A549 treated with GW870086 at 1 μM for 4 hours (cell line): ENCODE measurements around the gene CDC42EP2. TPM values are rescaled to one million over a fixed set of nuclear protein-coding genes. Genes with fewer than 3 reads are reported as not detected.

Experiments
- total RNA-seq: library from RNA; stranded (reverse); fragments of 200-300 nt; extraction: Qiagen RNA extraction; gene quantifications from 5 replicates; pipeline ENCODE4 v1.2.3, GENCODE V29; 2022; ENCODE audit warnings: low read depth

Gene CDC42EP2
- total RNA-seq: 17.3 to 23.6 TPM (median 20.1 TPM) in 5 replicates

GRCh38 chr11:65314501-65315203 lies at the start of gene CDC42EP2:
CDC42EP2 (plus strand) TSS chr11:65314866; CDS start chr11:65320899, 6,033 bp downstream.

GRCh38 chr11:65354265-65355012 lies 39.8 kb downstream of the CDC42EP2 start, which contains the start of gene TIGD3:
TIGD3 (plus strand) TSS chr11:65354751; CDS start chr11:65355809, 1,058 bp downstream.

Other genes with a start within 250 kb of the CDC42EP2 start
- 56.3 to 73.2 TPM (median 69.6 TPM) in 5 replicates for gene CDCA5, start 230.8 kb upstream of the CDC42EP2 start, total RNA-seq
- 30.8 to 34.6 TPM (median 33.1 TPM) in 5 replicates for gene ZFPL1, start 230.6 kb upstream of the CDC42EP2 start, total RNA-seq
- gene VPS51, start 218.7 kb upstream of the CDC42EP2 start, total RNA-seq: 50.2 to 54.5 TPM (median 53.0 TPM) in 5 replicates
- 5.3 to 6.8 TPM (median 5.5 TPM) in 5 replicates for gene TM7SF2, start 203.0 kb upstream of the CDC42EP2 start, total RNA-seq
- gene ZNHIT2, start 197.2 kb upstream of the CDC42EP2 start, total RNA-seq: 14.6 to 23.2 TPM (median 21.6 TPM) in 5 replicates
- gene FAU, start 192.7 kb upstream of the CDC42EP2 start, total RNA-seq: 887 to 1,065 TPM (median 962 TPM) in 5 replicates
- gene MRPL49, start 192.5 kb upstream of the CDC42EP2 start, total RNA-seq: 68.9 to 78.3 TPM (median 73.3 TPM) in 5 replicates
- gene SYVN1, start 180.3 kb upstream of the CDC42EP2 start, total RNA-seq: 30.3 to 41.2 TPM (median 40.5 TPM) in 5 replicates
- gene SPDYC, start 144.6 kb upstream of the CDC42EP2 start, total RNA-seq: not detected in 5 replicates
- 94.0 to 119 TPM (median 113 TPM) in 5 replicates for gene CAPN1, start 132.9 kb upstream of the CDC42EP2 start, total RNA-seq
- gene POLA2, start 52.9 kb upstream of the CDC42EP2 start, total RNA-seq: 11.8 to 20.5 TPM (median 13.7 TPM) in 5 replicates
- 37.7 to 44.3 TPM (median 39.7 TPM) in 5 replicates for gene DPF2, start 19.0 kb downstream of the CDC42EP2 start, total RNA-seq
- 0.40 to 0.94 TPM (median 0.87 TPM) in 5 replicates for gene TIGD3, start 39.9 kb downstream of the CDC42EP2 start, total RNA-seq
- gene SLC25A45, start 67.8 kb downstream of the CDC42EP2 start, total RNA-seq: 11.7 to 16.3 TPM (median 15.2 TPM) in 5 replicates
- gene FRMD8, start 71.8 kb downstream of the CDC42EP2 start, total RNA-seq: 47.9 to 66.2 TPM (median 63.6 TPM) in 5 replicates
- 108 to 253 TPM (median 201 TPM) in 5 replicates for gene NEAT1, start 107.9 kb downstream of the CDC42EP2 start, total RNA-seq
- gene MALAT1, start 184.2 kb downstream of the CDC42EP2 start, total RNA-seq: 35.0 to 89.7 TPM (median 73.8 TPM) in 5 replicates
- gene SCYL1, start 210.2 kb downstream of the CDC42EP2 start, total RNA-seq: 46.9 to 64.2 TPM (median 62.2 TPM) in 5 replicates
- gene LTBP3, start 243.5 kb downstream of the CDC42EP2 start, total RNA-seq: 90.4 to 131 TPM (median 110 TPM) in 5 replicates